ENCODE data around the gene CADM1. TPM values are rescaled to one million over a fixed set of nuclear protein-coding genes. Genes with fewer than 3 reads are reported as not detected.

CADM1 gene
- polyA plus RNA-seq, 12 donors: 25.2 to 123 (median 31.1) TPM

DNA sequence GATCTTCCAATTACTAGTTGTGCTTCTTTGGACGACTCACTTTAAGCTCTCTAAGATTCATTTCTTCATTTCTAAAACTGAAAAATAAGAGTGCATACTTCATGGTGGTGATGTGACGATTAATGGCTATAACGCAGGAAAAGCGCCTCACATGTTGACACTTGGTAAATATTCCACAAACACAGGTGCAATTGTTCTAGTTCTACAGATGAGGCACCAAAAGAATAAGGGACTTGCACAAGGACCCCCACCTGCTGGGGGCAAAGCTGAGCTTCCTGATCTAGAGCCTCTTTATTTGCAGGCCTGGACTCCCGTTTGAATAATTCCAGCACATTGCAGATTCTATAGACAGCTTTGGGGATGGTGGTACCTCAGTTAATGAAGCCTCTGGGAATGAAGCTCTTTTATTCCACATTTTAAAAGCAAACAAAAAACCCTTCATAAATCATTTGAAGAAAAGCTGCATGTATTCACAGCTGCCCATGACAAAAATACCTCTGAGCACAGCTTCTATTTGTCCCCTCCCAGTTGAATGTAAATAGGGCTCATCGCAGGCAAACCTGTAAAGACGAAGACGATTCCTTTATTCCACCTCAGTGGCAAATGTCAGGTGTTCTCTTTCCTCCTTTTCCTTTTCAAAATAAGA, 14.9 kb upstream of the CADM1 start:
- no peak for DNase-seq

DNA sequence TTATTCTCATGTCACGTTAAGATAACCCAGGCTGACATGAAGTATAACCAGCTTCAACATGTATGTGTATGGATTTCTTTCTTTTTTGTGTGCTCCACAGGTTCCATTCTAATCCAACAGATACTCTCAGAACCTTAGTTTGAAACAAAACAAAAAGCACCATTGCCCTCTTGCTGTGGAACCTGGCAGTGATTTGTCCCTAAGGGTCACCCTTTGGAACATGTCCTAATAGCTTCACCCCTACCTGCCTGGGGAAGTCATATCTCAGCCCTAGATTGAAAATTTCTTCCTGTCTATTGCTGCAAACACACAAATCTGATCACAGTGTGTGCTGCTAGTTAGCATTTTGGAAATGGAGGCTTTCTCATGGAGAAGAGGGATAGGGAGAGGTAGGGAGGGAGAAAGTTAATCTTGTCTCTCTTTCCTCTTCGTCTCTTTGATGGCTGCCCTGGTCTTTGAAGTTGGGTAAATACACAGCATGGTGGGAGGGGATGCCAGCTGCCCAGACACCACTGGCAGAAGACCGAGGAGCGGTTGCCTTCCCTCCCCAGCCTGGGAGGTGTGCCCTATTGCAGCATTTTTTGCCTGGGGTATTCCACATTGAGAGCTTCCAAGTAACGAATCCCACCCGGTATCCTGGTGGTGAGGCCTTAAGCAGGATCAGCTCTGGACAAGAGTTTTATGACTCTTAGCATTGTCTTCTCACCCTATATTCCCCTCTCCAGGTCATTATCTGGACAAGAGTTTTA, 11.6 kb upstream of the CADM1 start:
- DNase-seq: no peak

DNA sequence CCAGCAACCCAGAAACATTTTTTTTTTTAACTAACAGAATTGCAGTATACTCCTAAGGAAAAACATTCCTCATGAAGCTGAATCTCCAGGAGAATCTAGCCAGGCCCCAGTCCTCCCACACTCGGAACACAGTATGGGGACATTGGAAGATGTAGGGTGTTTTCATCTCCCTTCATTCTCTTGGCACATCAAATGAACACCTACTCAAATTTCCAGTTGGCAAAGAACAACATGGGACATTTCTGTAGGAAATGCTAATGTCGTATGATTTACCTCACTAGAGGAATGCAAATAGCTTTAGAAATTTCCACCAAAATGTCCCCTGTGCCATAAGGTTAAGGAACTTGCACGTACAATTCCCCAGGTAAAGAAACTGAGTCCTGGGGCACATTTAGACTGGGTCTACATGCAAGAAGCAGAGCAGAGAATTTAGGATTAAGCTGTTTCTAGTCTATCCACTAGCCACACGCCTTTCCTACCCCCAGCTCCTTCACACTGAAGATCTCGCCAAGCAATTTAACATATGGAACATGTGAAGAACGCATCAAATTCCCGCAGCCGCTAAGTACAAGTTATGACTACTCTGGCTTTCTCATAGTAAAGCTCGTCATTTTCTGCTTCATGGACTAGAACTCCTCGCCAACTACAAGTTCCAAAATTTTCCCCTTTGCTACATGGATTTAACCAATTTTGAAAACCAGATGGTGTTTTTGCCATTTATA, 2.9 kb upstream of the CADM1 start:
- DNase-seq: no peak

DNA sequence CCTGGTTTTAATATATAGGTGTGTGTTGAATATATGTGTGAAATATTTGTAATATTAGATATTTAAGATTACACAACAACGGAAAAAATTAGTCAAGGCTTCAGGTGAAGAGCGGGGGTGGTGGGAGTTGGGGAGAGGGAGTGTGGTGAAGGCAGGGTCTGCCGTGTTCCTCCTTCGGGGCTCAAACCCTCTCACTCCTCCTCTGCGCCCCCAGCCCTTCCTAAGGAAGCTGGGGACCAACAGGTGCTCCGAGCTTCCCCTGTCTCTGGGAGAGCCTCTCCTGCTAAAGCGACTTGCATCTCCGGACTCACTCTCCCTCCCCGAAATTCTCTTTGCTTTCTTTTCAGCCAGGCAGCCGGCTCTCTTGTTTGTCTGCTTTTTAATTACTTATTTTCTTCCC, 960 bp upstream of the CADM1 start:
- no peak for DNase-seq

DNA sequence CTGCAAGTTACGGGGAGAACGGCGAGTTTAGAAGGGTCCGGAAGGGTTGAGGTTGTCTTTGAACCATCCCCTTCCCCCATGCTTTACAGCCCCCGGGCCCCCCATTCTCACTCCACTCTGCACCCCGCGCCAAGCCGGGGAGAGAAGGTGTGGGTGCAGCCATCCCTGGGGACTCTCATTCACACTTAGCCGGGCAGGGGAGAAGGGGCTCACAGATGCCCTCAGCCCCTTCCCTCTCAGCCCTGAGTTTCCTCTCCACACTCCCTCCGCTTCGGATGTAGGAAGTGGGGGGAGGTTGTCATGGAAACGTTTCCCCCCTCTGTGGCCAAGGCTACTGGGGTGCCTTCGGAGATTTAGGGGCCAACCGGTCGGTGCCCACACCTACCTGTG, 334 bp downstream of the CADM1 start:
- DNase-seq: no peak

DNA sequence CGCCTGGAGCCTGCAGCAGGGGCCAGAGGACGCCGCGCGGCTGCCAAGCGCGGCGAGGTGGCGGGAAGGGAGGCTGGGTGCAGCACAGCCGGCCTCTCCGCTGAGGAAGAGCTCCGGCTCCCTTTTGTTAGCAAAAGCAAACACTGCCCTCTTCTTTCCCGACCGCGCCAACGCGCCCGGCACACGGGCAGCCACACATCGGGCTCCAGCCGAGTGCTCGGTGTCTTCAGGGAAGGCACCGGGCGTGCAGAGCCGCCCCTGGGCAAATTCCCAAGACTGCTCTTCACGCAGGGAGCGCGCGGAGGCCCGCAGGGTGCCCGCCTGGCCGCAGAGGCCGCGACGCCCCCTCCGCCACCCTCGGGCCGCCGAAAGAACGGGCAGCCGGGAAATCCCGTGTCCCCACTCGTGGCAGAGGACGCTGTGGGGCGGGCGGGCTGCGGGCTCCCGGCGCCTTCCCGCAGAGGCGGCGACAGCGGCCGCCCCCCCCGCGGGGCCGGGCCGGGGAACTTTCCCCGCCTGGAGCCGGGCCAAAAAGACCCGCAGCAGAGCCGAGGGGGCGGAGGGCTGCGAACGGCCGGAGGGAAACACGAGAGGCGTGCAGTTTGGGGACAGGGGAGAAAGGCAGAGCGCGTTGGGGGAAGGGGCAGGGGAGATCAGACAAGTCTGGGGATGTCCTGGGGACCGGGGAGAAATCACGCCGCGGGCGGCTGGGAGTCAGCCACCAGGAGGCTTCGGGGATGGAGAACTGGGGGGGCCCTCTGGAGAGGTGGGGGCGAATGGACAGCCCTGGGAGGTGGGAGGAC, 931 bp downstream of the CADM1 start:
- DNase-seq: no peak

DNA sequence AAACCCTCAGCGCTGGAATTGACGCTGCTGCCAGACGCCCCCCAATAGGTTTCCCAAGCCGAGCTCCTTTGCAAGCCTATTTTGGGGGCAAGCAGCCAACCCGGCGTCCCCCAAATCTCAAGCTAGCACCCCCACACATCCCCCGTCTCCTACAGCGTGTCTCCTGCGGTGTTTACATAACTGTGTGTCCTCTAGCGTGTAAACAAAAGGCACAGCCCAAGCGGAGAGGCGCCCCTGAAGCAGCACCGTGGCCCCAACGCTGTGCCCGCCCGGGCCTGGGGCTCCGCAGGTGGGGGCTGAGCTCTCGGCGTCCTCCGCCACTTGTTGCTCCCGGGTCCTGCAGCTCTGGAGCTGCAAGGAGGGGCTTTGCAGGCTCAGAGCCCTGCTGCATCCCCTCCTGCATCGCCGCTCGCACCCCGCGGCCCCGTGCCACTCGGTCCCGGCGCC, 1.6 kb downstream of the CADM1 start:
- DNase-seq: no peak

DNA sequence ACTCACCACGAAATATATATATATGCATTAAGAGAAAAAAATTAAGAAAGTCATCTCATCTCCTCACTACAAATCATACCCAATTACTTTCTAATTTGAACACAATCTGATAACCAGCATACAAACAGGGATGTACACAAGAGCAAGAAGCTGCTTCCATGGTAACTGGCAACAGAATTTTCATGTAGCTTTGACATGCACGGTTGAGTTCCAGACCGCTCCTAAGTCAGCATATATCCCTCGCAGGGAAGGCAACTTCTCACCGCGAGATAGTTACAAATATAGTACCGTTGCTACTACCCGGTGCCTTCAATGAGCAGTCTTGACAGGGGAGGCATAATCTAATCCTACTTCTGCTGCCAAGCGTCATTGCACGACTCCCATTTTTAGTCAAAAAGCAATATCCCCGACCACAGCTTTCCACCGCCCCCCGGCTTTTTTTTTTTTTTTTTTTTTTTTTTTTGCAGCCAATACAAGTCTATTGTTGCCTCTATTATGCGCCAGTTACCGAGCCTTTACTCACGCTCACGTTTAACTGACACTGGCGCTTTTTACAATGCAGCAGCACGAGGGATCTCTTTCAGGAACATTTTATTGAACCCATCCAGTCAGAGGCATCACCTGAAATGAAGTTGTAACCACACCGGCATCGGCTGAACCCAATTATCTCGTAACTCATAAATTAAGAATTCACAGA, 2.2 kb downstream of the CADM1 start:
- no peak for DNase-seq

DNA sequence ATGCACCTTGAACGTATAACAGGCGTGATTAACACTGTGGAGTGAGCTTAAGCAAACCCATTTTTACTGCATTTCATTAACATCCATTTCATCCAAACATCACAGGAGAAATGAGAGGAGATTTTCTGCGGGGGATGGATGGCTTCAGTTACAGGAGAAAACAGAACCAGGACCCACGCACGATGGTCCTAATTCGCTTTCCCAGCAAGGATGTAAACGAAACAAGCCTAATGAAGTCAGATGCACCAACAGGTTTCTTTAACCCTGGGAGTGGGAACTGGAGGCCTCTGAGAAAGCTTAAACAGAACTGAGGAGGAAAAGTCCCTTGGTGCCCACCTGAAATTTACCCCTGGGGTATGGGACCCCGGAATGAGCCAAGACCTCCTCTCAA, 2.7 kb downstream of the CADM1 start:
- no peak for DNase-seq

DNA sequence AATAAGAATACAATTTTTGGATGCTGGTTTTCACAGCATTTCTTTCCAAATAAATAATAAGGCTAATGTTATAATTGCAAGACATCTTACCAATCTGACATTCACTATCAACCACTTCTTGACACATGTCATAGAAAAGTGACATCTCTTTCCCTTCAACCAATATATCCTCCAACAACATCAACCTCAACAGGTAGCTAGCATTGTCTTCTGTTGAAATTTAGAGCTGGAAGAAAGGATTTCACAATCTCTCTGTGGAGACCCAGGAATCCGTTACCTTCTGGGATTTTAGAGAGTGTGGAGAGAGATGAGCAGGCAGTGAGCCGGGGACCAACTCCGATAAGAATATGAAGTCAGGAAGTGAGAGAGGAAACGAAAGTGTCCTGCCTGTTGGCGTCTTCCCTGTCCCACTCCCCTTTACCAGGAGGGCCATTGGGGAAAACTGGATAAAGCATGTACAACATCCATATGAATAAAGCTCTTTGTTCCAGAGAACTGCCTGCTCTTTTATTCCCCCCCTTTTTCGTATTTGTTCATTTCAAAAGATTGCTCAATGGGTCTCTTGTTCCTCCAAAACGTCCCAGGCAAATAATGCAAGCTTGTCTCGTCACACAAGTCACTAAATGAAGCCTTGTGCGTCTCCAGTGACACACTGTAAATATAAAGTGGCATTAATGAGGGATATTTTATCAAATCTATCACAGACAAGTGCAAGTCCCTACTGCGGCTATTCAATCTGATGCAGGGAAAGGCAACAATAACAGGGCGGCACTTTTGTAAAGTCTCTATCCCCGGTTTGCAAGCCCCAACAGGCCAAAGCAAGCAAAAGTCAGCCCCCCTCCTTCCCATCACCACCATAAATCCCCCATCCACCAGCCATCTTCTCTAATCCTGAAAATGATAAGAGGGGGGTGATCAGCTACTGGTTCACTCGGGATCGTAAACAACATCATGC, 3.4 kb downstream of the CADM1 start:
- no peak for DNase-seq

DNA sequence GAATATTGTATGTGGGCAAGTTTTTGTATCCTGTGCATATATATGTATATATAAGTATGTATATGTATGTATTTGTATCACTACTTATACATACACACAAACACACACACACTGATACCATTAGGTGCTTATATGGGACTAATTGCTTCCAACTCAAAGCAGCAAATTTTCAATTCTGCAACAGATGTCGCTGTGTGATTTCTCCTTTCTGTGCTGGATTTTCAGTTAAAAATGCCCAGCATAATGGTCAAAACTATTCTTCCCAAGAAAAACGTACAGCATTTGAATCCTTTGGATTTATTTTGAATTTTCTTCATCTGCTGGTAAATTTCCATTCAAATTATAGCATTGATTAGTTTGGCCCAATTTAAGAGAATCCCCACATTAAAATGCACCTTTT, 4.3 kb downstream of the CADM1 start:
- DNase-seq: no peak

DNA sequence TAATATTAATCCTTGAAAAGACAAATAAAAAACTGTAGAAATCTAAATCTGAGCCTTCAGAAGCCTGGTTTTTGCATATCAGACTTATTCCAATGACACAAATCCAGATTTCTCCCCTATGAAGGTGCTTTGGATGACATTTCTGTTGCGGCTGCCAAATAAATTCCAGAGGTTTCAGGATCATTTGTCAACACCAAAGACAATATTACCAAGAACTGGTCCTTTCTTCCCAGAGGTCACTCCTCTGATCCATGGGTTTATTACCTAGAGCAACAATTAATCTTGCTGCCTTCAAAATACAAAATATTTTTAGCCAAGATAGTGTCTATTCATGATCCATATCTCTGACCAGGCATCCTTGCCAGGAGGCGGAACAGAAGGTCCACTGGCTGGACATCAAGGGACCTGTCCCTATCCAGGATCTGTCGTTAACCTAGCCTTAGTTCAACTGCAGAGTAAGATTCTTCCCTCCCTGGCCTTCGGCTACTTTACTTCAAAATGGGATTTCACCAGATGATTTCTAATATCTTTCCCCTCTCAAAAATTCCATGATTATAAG, 4.9 kb downstream of the CADM1 start:
- no peak for DNase-seq

DNA sequence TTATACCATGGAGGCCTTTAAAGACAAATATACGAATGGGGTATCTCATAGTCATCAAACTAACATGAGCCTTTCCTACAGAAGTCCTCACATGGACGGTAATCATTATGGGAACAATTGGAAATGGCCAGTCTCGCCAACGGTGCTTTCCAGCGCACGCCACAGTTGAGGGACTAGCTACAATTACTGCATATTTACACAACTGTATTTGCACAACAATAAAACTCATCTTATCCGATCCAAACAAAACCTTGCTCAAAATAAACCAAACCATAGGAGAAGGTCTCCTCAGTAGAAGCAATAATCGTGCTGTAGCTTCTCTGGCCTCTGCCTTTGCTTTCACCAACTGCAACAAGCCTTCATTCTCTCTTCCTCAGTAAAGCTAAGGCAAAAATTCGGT, 5.9 kb downstream of the CADM1 start:
- DNase-seq: no peak

DNA sequence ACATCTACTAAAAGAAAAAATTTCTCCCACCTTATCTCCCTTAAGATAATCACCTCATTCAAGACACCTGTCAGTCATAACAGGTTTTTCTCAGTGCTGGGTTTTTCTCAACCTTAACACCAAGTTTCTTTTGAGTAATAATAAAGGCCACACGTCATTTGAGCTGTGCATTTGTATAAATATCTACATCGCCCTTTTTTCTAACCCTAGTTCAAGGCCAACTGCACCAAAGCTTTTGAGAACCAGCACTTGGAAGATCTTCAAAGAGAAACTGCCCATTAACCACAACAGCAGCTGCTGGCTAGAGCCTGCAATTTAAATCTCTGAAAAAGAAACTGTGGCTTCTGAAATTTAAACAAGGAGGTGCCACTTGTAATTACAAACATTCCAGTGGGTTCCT, 6.9 kb downstream of the CADM1 start:
- DNase-seq: no peak

DNA sequence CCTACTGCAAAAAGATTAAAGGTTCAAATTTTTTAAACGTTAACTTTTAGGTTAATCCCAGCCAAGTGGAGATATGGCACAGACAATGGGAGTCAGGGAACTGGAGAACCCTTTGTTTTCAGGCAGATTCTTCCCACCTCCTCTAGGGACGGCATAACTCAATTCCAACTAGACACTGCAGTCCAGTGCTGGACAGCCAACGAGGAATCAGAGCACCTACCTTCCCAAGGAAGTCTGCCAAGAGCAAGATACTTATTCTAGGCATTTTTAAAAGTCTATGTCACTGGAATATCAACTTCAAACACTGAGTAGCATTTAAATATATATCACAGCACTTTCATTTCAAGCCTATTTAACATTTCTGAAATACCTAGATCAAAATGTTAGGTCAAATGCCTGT, 7.3 kb downstream of the CADM1 start:
- no peak for DNase-seq

DNA sequence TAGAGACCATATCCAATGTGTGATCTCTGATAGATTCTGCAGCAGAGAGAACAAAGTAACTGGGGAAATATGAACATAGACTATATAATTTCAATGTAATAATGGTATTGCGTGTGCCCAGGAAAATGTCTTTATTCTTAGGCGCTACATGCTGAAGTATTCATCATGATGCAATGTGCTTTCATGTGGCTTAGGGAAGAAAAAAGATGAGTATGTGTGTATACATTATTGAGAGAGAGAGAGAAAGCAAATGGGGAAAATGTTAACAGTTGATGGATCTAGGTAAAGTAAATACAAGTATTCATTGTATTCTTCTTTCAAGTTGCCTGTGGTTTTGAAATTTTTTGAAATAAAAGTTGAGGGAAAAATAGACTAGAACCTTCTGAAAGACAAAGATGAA, 10.3 kb downstream of the CADM1 start:
- no peak for DNase-seq

DNA sequence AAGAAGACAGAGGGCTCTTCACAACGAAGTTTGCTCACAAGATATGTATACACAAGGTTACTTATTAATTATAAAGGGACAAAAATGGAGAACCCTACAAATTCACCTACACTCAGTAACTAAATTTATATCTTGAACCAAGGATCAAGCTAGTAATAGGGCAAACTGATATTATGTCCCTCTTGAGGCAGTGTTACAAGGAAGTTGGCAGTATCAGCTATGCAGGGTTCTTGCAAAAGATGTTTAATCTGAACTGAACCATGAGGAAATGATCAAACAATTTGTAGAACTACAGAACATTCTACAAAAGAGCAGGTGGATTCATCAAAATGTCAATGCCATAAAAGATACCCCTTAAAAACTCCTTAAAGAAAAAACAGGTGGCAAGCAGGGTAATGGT, 10.7 kb downstream of the CADM1 start:
- no peak for DNase-seq

DNA sequence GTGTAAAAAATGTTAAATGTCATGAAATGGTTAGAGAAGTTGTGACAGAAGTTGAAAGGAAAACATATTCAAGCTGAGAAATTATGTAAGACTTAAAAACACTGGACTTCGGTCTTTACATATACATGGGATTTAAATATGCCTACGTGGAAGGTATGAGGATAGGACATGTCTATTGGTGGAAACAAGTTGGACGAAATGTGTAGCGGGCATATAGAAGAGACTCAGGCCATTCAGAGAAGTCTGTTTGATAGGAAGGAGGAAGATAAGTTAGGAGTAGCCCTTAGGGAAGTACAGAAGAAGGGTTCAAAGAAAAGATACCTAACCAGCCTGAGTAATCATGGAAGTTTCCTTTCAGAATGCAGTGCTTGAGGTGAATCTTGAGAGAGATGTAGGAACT, 14.7 kb downstream of the CADM1 start:
- no peak for DNase-seq

DNA sequence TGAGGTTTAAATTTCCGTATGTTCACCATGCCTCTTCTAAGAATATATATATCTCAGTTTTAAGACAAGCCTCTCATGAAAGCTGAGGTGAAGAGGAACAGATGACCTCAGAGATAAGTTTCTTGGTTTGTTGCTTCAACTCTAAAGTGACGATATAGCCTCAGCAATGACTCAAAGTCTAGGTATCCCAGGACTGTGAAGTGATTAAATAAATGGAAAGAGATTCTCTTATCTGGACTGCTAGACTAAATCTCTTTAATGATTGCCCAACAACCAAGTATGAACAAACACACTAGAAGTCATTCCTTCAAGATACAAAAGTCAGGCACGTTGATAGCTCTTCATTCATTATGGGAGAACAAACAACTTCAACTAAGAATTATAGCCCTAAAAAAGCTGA, 15.3 kb downstream of the CADM1 start:
- no peak for DNase-seq

DNA sequence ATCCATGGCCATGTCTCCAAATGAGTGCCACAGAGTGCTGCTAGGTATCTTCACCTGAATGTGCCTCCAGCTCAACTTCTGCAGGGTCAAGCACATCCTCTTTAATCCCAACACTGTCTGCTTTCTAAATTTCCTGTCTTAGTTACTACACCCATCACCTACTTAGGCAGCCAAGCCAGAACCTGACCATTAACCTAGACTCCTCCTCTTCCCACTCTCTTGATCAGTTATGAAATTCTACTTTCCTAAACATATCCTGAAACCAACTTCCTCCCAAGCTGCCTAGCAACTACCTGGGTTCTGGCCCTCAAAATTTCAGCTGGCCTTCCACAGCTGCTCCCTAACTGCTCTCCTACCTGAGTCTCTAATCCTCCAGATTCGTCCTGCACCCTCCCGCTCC, 22.7 kb downstream of the CADM1 start:
- no peak for DNase-seq
